OCI-LY7 (cell line): ENCODE data around the gene SLC25A6. TPM values are rescaled to one million over a fixed set of nuclear protein-coding genes. Genes with fewer than 3 reads are reported as not detected.

Source experiments
- BruUV-seq: library from RNA; stranded (reverse); fragments of 400-500 nt; replicated peaks from 2 replicates; lab custom pipeline; 2021; lab: Mats Ljungman, UMichigan
- CTCF ChIA-PET: fragments of 300-600 bp; sonication (Branson Sonifier 250); formaldehyde crosslinking; loops from one replicate; lab custom pipeline; 2022; ENCODE audit warnings: antibody characterized with exemption; ENCODE audit not compliant: unreplicated experiment; lab: Charles Lee
- POLR2A ChIA-PET: fragments of 300-600 bp; sonication (Branson Sonifier 250); formaldehyde crosslinking; loops from one replicate; lab custom pipeline; 2022; ENCODE audit warnings: antibody characterized with exemption; lab: Charles Lee
- DNase-seq: peaks from one replicate; pipeline ENCODE4 v3.0.0-alpha.2; 2015; ENCODE audit warnings: low spot score
- H2AFZ ChIP-seq: fragments of 200-600 bp; sonication (generic), shearing (Covaris generic); 2 replicates; pipeline ENCODE4 v1.6.1; 2014; ENCODE audit warnings: mild to moderate bottlenecking, antibody characterized with exemption, low read length, moderate library complexity
- H3K27ac ChIP-seq: fragments of 200-600 bp; sonication (generic); 2 replicates; pipeline ENCODE4 v1.5.1; 2014; ENCODE audit warnings: mixed run types, low read depth, mild to moderate bottlenecking, moderate library complexity, low read length, inconsistent platforms; ENCODE audit not compliant: poor library complexity, severe bottlenecking
- H3K36me3 ChIP-seq: fragments of 200-600 bp; sonication (generic); 2 replicates; pipeline ENCODE4 v1.6.1; 2014; ENCODE audit warnings: mild to moderate bottlenecking, antibody characterized with exemption, low read length, moderate library complexity, mixed read lengths; ENCODE audit not compliant: insufficient read depth
- H3K4me1 ChIP-seq: fragments of 200-600 bp; sonication (generic); 2 replicates; pipeline ENCODE4 v1.5.1; 2014; ENCODE audit warnings: mild to moderate bottlenecking, low read length; ENCODE audit not compliant: insufficient read depth, poor library complexity, severe bottlenecking
- H3K4me2 ChIP-seq: fragments of 200-600 bp; sonication (generic); 2 replicates; pipeline ENCODE4 v1.6.1; 2014; ENCODE audit warnings: mild to moderate bottlenecking, low read length
- H3K4me3 ChIP-seq: fragments of 200-600 bp; sonication (generic); 2 replicates; pipeline ENCODE4 v1.5.1; 2014; ENCODE audit warnings: mild to moderate bottlenecking, low read depth, low read length; ENCODE audit not compliant: poor library complexity, severe bottlenecking
- H3K79me2 ChIP-seq: fragments of 200-600 bp; sonication (generic); 2 replicates; pipeline ENCODE4 v1.6.1; 2016; ENCODE audit warnings: low read depth, mild to moderate bottlenecking, low read length, moderate library complexity, mixed read lengths; ENCODE audit not compliant: insufficient read depth
- H3K9me2 ChIP-seq: fragments of 200-600 bp; sonication (generic); 2 replicates; pipeline ENCODE4 v1.6.1; 2016; ENCODE audit warnings: mild to moderate bottlenecking, low read length, mixed read lengths; ENCODE audit not compliant: insufficient read depth
- H3K9me3 ChIP-seq: fragments of 200-600 bp; sonication (generic); 2 replicates; pipeline ENCODE4 v1.6.1; 2014; ENCODE audit warnings: mild to moderate bottlenecking, mixed run types, low read length, mixed read lengths
- H4K20me1 ChIP-seq: fragments of 200-600 bp; sonication (generic); 2 replicates; pipeline ENCODE4 v1.6.1; 2014; ENCODE audit warnings: mild to moderate bottlenecking, antibody characterized with exemption, low read length, moderate library complexity, mixed read lengths; ENCODE audit not compliant: insufficient read depth
- EZH2phosphoT487 ChIP-seq: fragments of 200-600 bp; sonication (generic); IDR thresholded peaks from 2 replicates; pipeline ENCODE4 v1.6.1; 2018; ENCODE audit warnings: low read depth, borderline replicate concordance, mild to moderate bottlenecking, mixed run types, antibody characterized with exemption, low read length, moderate library complexity, mixed read lengths
- intact Hi-C: fragments of 100-400 bp; cut with micrococcal nuclease; formaldehyde crosslinking; loops from one replicate; pipeline ENCODE4 v1.10.0; 2022; ENCODE audit not compliant: unreplicated experiment
- total RNA-seq, 2 experiments: library from RNA; depleted of rRNA in 1 of 2; stranded (reverse); fragments of >200 nt in 1 of 2; shearing (Covaris generic) in 1 of 2; gene quantifications; 2 replicates each; pipeline ENCODE4 v1.2.3, GENCODE V29; 2014 to 2022
- TF ChIP-seq, protein P1 (sequence below): fragments of 200-600 bp; sonication (generic); conservative IDR thresholded peaks from 2 replicates; pipeline ENCODE4 v1.5.1; 2014; ENCODE audit warnings: mild to moderate bottlenecking, antibody characterized with exemption, low read length, moderate library complexity, mixed read lengths

SLC25A6 gene
- total RNA-seq, 2 experiments from 2014 or later, result 196 to 444 TPM

DNA sequence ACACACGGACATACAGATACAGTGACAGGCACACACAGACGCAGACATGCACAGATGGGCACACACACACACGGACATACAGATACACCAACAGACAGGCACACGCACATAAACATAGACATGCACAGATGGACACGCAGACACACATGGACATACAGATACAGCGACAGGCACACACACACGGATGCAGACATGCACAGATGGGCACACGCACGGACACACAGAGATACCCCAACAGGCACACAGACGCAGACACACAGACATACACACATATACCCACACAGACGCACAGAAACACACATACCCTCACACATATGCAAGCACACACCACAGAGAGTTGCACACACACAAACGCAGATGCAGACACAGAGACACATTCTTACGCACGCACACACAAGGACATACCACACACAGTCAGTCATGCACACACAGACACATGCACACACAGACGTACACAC is 24.4 kb upstream of the SLC25A6 start:
- H3K4me2 ChIP-seq, result no peak overlapping the region
- POLR2A ChIA-PET, result no interaction called here
- H3K36me3 ChIP-seq, result peaks cover 92% of the 10 kb centered on the region

GRCh38 chrX:1412551-1413161 is 20.7 kb upstream of the SLC25A6 start:
- no peak for DNase-seq
- H3K4me1 ChIP-seq, result no peaks in the 10 kb centered on the region
- ChIA-PET POLR2A (no interaction called here), CTCF (no interaction called here)
- no peak overlapping the region for H3K4me3 ChIP-seq
- intact Hi-C loops, result no loop called here
- no peaks in the 10 kb centered on the region for H4K20me1 ChIP-seq
- no peaks in the 10 kb centered on the region for H3K9me2 ChIP-seq
- no TSS peak for BruUV-seq
- H2AFZ ChIP-seq, result no peak overlapping the region
- no peak overlapping the region for H3K4me2 ChIP-seq
- H3K27ac ChIP-seq, result no peak overlapping the region
- H3K79me2 ChIP-seq, result no peaks in the 10 kb centered on the region
- TF ChIP-seq, protein P1, sequence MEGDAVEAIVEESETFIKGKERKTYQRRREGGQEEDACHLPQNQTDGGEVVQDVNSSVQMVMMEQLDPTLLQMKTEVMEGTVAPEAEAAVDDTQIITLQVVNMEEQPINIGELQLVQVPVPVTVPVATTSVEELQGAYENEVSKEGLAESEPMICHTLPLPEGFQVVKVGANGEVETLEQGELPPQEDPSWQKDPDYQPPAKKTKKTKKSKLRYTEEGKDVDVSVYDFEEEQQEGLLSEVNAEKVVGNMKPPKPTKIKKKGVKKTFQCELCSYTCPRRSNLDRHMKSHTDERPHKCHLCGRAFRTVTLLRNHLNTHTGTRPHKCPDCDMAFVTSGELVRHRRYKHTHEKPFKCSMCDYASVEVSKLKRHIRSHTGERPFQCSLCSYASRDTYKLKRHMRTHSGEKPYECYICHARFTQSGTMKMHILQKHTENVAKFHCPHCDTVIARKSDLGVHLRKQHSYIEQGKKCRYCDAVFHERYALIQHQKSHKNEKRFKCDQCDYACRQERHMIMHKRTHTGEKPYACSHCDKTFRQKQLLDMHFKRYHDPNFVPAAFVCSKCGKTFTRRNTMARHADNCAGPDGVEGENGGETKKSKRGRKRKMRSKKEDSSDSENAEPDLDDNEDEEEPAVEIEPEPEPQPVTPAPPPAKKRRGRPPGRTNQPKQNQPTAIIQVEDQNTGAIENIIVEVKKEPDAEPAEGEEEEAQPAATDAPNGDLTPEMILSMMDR, result no peak
- TF ChIP-seq EZH2phosphoT487, result no peak
- H3K36me3 ChIP-seq, result peaks cover 67% of the 10 kb centered on the region
- H3K9me3 ChIP-seq, result no peaks in the 10 kb centered on the region

More for the DNA sequence above, 24.4 kb upstream of the SLC25A6 start:
- CTCF ChIA-PET, result no interaction called here
- H4K20me1 ChIP-seq, result no peaks in the 10 kb centered on the region
- no peak overlapping the region for H3K27ac ChIP-seq
- H3K9me2 ChIP-seq, result no peaks in the 10 kb centered on the region
- H2AFZ ChIP-seq, result no peak overlapping the region
- no peak for TF ChIP-seq EZH2phosphoT487
- TF ChIP-seq, protein P1, result no peak
- no peaks in the 10 kb centered on the region for H3K4me1 ChIP-seq
- BruUV-seq, result no TSS peak
- intact Hi-C loops, result no loop called here
- no peak overlapping the region for H3K4me3 ChIP-seq
- no peak for DNase-seq
- H3K79me2 ChIP-seq, result no peaks in the 10 kb centered on the region
- H3K9me3 ChIP-seq, result peaks cover 2% of the 10 kb centered on the region; the same call in 1 of the 2 replicates

DNA sequence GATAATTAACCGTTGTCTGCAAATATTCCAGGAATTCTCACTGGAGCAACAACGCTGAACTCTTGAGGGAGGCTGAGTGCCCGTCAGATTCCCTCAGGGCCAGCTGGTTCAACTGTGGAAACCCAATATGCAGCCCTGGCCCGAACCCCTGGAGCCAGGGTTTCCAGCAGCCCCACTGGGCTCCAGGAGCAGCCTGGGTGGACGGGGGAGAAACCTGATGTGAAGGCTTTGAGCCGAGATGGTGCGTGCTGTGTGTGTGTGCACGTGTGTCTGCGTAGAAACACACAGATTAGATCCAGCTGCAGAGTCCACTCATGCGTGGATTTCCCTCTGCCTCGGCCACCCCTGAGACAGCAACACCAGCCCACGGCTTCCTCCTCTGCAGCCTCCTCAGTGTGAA is 19.4 kb upstream of the SLC25A6 start:
- no peak overlapping the region for H3K4me3 ChIP-seq
- ChIA-PET CTCF (no interaction called here), POLR2A (no interaction called here)
- H2AFZ ChIP-seq, result no peak overlapping the region
- intact Hi-C loops, result no loop called here
- H3K9me2 ChIP-seq, result no peaks in the 10 kb centered on the region
- no peak for DNase-seq
- TF ChIP-seq, protein P1, result no peak
- TF ChIP-seq EZH2phosphoT487, result no peak
- peaks cover 67% of the 10 kb centered on the region for H3K36me3 ChIP-seq
- H3K27ac ChIP-seq, result no peak overlapping the region
- no peaks in the 10 kb centered on the region for H4K20me1 ChIP-seq
- BruUV-seq, result TSS peak; percentile 85
- no peaks in the 10 kb centered on the region for H3K9me3 ChIP-seq
- H3K79me2 ChIP-seq, result no peaks in the 10 kb centered on the region
- H3K4me1 ChIP-seq, result no peaks in the 10 kb centered on the region
- H3K4me2 ChIP-seq, result no peak overlapping the region
